Body of pancreas (tissue), 4 donors: ENCODE results near the gene SLC25A51.
A peak's percentile ranks its signal among the peaks of the same experiment; 100 is the strongest.

Experiments used
- POLR2A ChIP-seq, 3 donors: fragments of 450-650 bp; IDR thresholded peaks; one replicate each; pipeline ENCODE4 v1.6.1; 2016; ENCODE audit warnings: antibody characterized with exemption in 3 of 3, mild to moderate bottlenecking in 2 of 3
- TF ChIP-seq, protein P1 (sequence below), 7 experiments: fragments of 450-650 bp in 4 of 7; fragments of 200-600 bp in 3 of 7; sonication (generic) in 3 of 7; IDR thresholded peaks; one replicate each; pipeline ENCODE4 v1.5.1; 2016 to 2019; ENCODE audit warnings: antibody characterized with exemption in 7 of 7

DNA sequence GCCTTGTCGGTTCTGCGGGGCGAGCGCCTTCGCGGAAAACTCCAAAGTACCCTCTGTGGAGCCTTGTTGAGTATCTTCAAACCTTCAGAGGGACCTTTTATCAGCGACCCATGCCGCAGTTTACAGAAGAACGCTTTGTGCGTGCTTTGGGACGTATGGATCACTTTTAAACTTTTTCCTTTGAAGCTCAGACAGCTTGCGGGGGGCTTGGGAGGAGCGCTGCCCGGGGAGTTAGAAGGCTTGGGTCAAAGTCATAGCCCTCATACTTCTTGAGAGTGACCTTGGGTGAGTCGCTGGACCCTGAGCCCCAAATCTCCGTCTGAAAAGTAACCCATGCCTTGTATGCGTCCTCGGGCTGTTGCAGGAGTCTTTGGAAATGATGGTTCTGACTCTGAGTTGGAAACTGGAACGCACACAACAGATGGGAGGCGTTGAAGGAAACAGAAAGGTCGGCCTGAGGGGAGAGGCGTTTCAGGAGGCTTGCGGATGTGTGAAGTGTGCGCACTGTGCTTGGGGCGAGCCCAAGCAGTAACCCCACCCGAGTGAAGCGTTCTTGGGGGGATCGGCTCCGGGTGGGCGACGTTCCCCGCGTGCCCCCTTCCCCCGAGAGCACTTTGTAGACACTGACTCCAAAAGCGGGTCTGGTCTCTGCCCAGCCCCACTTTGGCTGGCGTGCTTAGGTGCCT, 661 bp upstream of the SLC25A51 start:
- TF ChIP-seq, protein P1, sequence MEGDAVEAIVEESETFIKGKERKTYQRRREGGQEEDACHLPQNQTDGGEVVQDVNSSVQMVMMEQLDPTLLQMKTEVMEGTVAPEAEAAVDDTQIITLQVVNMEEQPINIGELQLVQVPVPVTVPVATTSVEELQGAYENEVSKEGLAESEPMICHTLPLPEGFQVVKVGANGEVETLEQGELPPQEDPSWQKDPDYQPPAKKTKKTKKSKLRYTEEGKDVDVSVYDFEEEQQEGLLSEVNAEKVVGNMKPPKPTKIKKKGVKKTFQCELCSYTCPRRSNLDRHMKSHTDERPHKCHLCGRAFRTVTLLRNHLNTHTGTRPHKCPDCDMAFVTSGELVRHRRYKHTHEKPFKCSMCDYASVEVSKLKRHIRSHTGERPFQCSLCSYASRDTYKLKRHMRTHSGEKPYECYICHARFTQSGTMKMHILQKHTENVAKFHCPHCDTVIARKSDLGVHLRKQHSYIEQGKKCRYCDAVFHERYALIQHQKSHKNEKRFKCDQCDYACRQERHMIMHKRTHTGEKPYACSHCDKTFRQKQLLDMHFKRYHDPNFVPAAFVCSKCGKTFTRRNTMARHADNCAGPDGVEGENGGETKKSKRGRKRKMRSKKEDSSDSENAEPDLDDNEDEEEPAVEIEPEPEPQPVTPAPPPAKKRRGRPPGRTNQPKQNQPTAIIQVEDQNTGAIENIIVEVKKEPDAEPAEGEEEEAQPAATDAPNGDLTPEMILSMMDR (IDR thresholded peaks at IDR 0.05): no peak
- peak in 1 of 3 donors; percentile 26 for TF ChIP-seq POLR2A (IDR thresholded peaks at IDR 0.05)
